Astrocyte (in vitro differentiated cells and primary cell): ENCODE data around the gene AZU1. TPM values are rescaled to one million over a fixed set of nuclear protein-coding genes. Genes with fewer than 3 reads are reported as not detected.

Experiments
- DNase-seq: peaks from one replicate; pipeline ENCODE4 v3.0.0-alpha.2; 2010; ENCODE audit warnings: low read depth
- FAIRE-seq: peaks from 2 replicates; lab custom pipeline; 2011; peaks lifted over from hg19 to GRCh38; lab: Jason Lieb, UNC
- H2AFZ ChIP-seq: 2 replicates; pipeline ENCODE4 v1.6.0; 2012; ENCODE audit warnings: low read depth, low read length, inconsistent platforms
- H3K27ac ChIP-seq: 2 replicates; pipeline ENCODE4 v1.5.1; 2011; ENCODE audit warnings: low read depth, low read length, inconsistent platforms
- H3K27me3 ChIP-seq: 2 replicates; pipeline ENCODE4 v1.6.0; 2011; ENCODE audit warnings: low read length, inconsistent platforms; ENCODE audit not compliant: insufficient read depth
- H3K36me3 ChIP-seq: 2 replicates; pipeline ENCODE4 v1.5.1; 2011; ENCODE audit warnings: low read length, inconsistent platforms; ENCODE audit not compliant: insufficient read depth
- H3K4me1 ChIP-seq: 2 replicates; pipeline ENCODE4 v1.5.1; 2011; ENCODE audit warnings: low read length, inconsistent platforms; ENCODE audit not compliant: insufficient read depth
- H3K4me2 ChIP-seq: 2 replicates; pipeline ENCODE4 v1.6.0; 2012; ENCODE audit warnings: low read length, inconsistent platforms
- H3K4me3 ChIP-seq: 2 replicates; pipeline ENCODE4 v1.5.1; 2011; ENCODE audit warnings: low read depth, mild to moderate bottlenecking, low read length, inconsistent platforms; ENCODE audit not compliant: insufficient read depth
- H3K79me2 ChIP-seq: 2 replicates; pipeline ENCODE4 v1.6.0; 2012; ENCODE audit warnings: mild to moderate bottlenecking, low read length, inconsistent platforms; ENCODE audit not compliant: insufficient read depth
- H3K9ac ChIP-seq: 2 replicates; pipeline ENCODE4 v1.6.0; 2012; ENCODE audit warnings: mild to moderate bottlenecking, low read length, inconsistent platforms
- H3K9me3 ChIP-seq: 2 replicates; pipeline ENCODE4 v1.5.1; 2012; ENCODE audit warnings: low read depth, mild to moderate bottlenecking, low read length, inconsistent platforms; ENCODE audit not compliant: insufficient read depth
- H4K20me1 ChIP-seq: 2 replicates; pipeline ENCODE4 v1.6.0; 2012; ENCODE audit warnings: low read length, inconsistent platforms; ENCODE audit not compliant: insufficient read depth
- H3K27ac Mint-ChIP-seq: one replicate; pipeline ENCODE4 v1.8.0; 2021; ENCODE audit warnings: mild to moderate bottlenecking, mixed read lengths; ENCODE audit not compliant: unreplicated experiment
- H3K27me3 Mint-ChIP-seq: one replicate; pipeline ENCODE4 v1.8.0; 2021; ENCODE audit warnings: low read depth, mixed read lengths; ENCODE audit not compliant: unreplicated experiment
- H3K36me3 Mint-ChIP-seq: one replicate; pipeline ENCODE4 v1.8.0; 2021; ENCODE audit warnings: low read depth, mixed read lengths; ENCODE audit not compliant: unreplicated experiment
- H3K4me1 Mint-ChIP-seq: one replicate; pipeline ENCODE4 v1.8.0; 2021; ENCODE audit warnings: low read depth, mixed read lengths; ENCODE audit not compliant: unreplicated experiment
- H3K4me3 Mint-ChIP-seq: one replicate; pipeline ENCODE4 v1.8.0; 2021; ENCODE audit warnings: mild to moderate bottlenecking, moderate library complexity, mixed read lengths; ENCODE audit not compliant: unreplicated experiment
- H3K9me3 Mint-ChIP-seq: one replicate; pipeline ENCODE4 v1.8.0; 2021; ENCODE audit warnings: mild to moderate bottlenecking, mixed read lengths; ENCODE audit not compliant: unreplicated experiment
- EZH2 ChIP-seq: IDR thresholded peaks from 2 replicates; pipeline ENCODE4 v1.6.1; 2012; ENCODE audit warnings: mild to moderate bottlenecking, low read length, inconsistent platforms; ENCODE audit not compliant: insufficient read depth
- total RNA-seq: library from RNA; stranded (reverse); gene quantifications from 2 replicates; pipeline ENCODE4 v1.2.1, GENCODE V29; 2021
- TF ChIP-seq, protein P1 (sequence below): IDR thresholded peaks from 2 replicates; pipeline ENCODE4 v1.5.1; 2011; ENCODE audit warnings: low read depth, mild to moderate bottlenecking, inconsistent platforms, low read length, moderate library complexity; ENCODE audit not compliant: insufficient read depth

The AZU1 gene
- total RNA-seq, 1 donor from 2014 or later: 1.00 TPM

- H3K27me3 ChIP-seq: no peaks in the 10 kb centered on the region
Observed at GRCh38 chr19:875265-875879, 47.7 kb downstream of the AZU1 start.

GRCh38 chr19:876089-876488 lies 48.5 kb downstream of the AZU1 start:
- H3K27ac Mint-ChIP-seq: no peak overlapping the region

More at GRCh38 chr19:875265-875879, 47.7 kb downstream of the AZU1 start:
- no peaks in the 10 kb centered on the region for H3K27me3 Mint-ChIP-seq
- no peak for FAIRE-seq
- no peak overlapping the region for H3K4me3 ChIP-seq
- H3K27ac ChIP-seq: no peak overlapping the region
- no peaks in the 10 kb centered on the region for H3K79me2 ChIP-seq
- H3K36me3 ChIP-seq: peaks cover 4% of the 10 kb centered on the region
- no peak overlapping the region for H3K27ac Mint-ChIP-seq
- H3K4me1 Mint-ChIP-seq: peaks cover 2% of the 10 kb centered on the region
- no peak overlapping the region for H3K4me2 ChIP-seq
- H4K20me1 ChIP-seq: peaks cover 11% of the 10 kb centered on the region
- no peak overlapping the region for H2AFZ ChIP-seq
- H3K9me3 Mint-ChIP-seq: no peaks in the 10 kb centered on the region
- peaks cover 6% of the 10 kb centered on the region for H3K36me3 Mint-ChIP-seq
- no peak for DNase-seq
- no peak for TF ChIP-seq EZH2
- TF ChIP-seq, protein P1, sequence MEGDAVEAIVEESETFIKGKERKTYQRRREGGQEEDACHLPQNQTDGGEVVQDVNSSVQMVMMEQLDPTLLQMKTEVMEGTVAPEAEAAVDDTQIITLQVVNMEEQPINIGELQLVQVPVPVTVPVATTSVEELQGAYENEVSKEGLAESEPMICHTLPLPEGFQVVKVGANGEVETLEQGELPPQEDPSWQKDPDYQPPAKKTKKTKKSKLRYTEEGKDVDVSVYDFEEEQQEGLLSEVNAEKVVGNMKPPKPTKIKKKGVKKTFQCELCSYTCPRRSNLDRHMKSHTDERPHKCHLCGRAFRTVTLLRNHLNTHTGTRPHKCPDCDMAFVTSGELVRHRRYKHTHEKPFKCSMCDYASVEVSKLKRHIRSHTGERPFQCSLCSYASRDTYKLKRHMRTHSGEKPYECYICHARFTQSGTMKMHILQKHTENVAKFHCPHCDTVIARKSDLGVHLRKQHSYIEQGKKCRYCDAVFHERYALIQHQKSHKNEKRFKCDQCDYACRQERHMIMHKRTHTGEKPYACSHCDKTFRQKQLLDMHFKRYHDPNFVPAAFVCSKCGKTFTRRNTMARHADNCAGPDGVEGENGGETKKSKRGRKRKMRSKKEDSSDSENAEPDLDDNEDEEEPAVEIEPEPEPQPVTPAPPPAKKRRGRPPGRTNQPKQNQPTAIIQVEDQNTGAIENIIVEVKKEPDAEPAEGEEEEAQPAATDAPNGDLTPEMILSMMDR: no peak
- H3K4me3 Mint-ChIP-seq: no peak overlapping the region
- H3K9ac ChIP-seq: no peak overlapping the region
- H3K9me3 ChIP-seq: no peaks in the 10 kb centered on the region
- peaks cover 2% of the 10 kb centered on the region for H3K4me1 ChIP-seq

More at GRCh38 chr19:876089-876488, 48.5 kb downstream of the AZU1 start:
- H3K9ac ChIP-seq: no peak overlapping the region
- no peak overlapping the region for H2AFZ ChIP-seq
- TF ChIP-seq, protein P1: no peak
- no peak for TF ChIP-seq EZH2
- no peaks in the 10 kb centered on the region for H3K27me3 Mint-ChIP-seq
- no peak overlapping the region for H3K4me3 ChIP-seq
- H3K4me1 ChIP-seq: peaks cover 2% of the 10 kb centered on the region
- FAIRE-seq: no peak
- H3K36me3 Mint-ChIP-seq: peaks cover 8% of the 10 kb centered on the region
- H4K20me1 ChIP-seq: peaks cover 8% of the 10 kb centered on the region
- no peaks in the 10 kb centered on the region for H3K9me3 Mint-ChIP-seq
- no peaks in the 10 kb centered on the region for H3K27me3 ChIP-seq
- H3K79me2 ChIP-seq: no peaks in the 10 kb centered on the region
- H3K27ac ChIP-seq: no peak overlapping the region
- peaks cover 4% of the 10 kb centered on the region for H3K36me3 ChIP-seq
- H3K4me2 ChIP-seq: no peak overlapping the region
- no peaks in the 10 kb centered on the region for H3K9me3 ChIP-seq
- H3K4me1 Mint-ChIP-seq: peaks cover 2% of the 10 kb centered on the region
- H3K4me3 Mint-ChIP-seq: no peak overlapping the region
- no peak for DNase-seq
